IMR-90 (cell line): ENCODE results near the gene GRM5.

Source experiments
- FOS ChIP-seq: fragments of 150-350 bp; IDR thresholded peaks from 2 replicates; pipeline ENCODE4 v1.6.1; 2016; ENCODE audit warnings: low read depth, low read length
- MAFK ChIP-seq: IDR thresholded peaks from 2 replicates; pipeline ENCODE4 v1.6.1; 2012; ENCODE audit warnings: low read depth, low read length, improper control_type of control experiment
- POLR2A ChIP-seq: IDR thresholded peaks from 2 replicates; pipeline ENCODE4 v1.6.1; 2012; ENCODE audit warnings: mild to moderate bottlenecking, low read depth, low read length
- RAD21 ChIP-seq: IDR thresholded peaks from 2 replicates; pipeline ENCODE4 v1.6.1; 2012; ENCODE audit warnings: low read length, improper control_type of control experiment
- RFX5 ChIP-seq: IDR thresholded peaks from 2 replicates; pipeline ENCODE4 v1.8.0; 2012; ENCODE audit warnings: low read depth, mild to moderate bottlenecking, low read length, moderate library complexity
- TF ChIP-seq, protein P1 (sequence below): conservative IDR thresholded peaks from 2 replicates; pipeline ENCODE4 v1.5.1; 2012; ENCODE audit warnings: mild to moderate bottlenecking, low read depth, low read length, improper control_type of control experiment

DNA sequence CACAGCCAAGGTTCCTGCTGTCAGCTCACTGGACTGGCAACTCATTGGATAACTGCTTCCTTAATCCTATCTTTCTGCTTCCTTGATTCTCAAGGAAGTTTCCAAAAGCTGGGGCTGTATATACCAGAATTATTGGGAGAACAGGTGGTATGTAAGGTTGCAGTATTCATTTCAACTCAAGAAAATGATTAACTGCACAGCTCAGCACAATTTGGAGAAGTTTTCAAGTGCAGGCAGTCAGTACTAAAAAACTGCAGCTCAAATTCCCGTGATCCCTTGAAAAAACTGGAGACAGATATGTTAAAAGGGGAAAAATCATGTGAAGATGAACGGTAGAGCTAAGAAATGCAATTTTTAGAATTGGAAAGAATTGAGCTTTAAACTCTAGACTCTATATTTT lies 44.4 kb downstream of the GRM5 start:
- TF ChIP-seq FOS (no peak), RFX5 (no peak), RAD21 (no peak), POLR2A (no peak), MAFK (peak; percentile 42; the same call in 1 of the 2 replicates)
- TF ChIP-seq, protein P1, sequence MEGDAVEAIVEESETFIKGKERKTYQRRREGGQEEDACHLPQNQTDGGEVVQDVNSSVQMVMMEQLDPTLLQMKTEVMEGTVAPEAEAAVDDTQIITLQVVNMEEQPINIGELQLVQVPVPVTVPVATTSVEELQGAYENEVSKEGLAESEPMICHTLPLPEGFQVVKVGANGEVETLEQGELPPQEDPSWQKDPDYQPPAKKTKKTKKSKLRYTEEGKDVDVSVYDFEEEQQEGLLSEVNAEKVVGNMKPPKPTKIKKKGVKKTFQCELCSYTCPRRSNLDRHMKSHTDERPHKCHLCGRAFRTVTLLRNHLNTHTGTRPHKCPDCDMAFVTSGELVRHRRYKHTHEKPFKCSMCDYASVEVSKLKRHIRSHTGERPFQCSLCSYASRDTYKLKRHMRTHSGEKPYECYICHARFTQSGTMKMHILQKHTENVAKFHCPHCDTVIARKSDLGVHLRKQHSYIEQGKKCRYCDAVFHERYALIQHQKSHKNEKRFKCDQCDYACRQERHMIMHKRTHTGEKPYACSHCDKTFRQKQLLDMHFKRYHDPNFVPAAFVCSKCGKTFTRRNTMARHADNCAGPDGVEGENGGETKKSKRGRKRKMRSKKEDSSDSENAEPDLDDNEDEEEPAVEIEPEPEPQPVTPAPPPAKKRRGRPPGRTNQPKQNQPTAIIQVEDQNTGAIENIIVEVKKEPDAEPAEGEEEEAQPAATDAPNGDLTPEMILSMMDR, result no peak
